Esophagus muscularis mucosa (tissue), 4 donors: ENCODE measurements around the gene NEDD9. TPM values are rescaled to one million over a fixed set of nuclear protein-coding genes. Genes with fewer than 3 reads are reported as not detected.
A peak's percentile ranks its signal among the peaks of the same experiment; 100 is the strongest.

Source experiments
- DNase-seq: peaks from one replicate; pipeline ENCODE4 v3.0.0-alpha.2; 2017; ENCODE audit errors: extremely low spot score
- H3K27ac ChIP-seq, 4 donors: fragments of 200-600 bp; sonication (generic); replicated peaks in 1 of 4; 1 replicate in 3 of 4; 2 replicates in 1 of 4; pipeline ENCODE4 v1.5.1; 2016 to 2019; ENCODE audit warnings: mild to moderate bottlenecking in 1 of 4
- H3K27me3 ChIP-seq, 4 donors: fragments of 200-600 bp; sonication (generic); one replicate each; pipeline versions ENCODE4 v1.5.1 to v1.6.0; 2016 to 2019
- H3K36me3 ChIP-seq, 4 donors: fragments of 200-600 bp; sonication (generic); one replicate each; pipeline ENCODE4 v1.5.1; 2016 to 2019
- H3K4me1 ChIP-seq, 4 donors: fragments of 200-600 bp; sonication (generic); one replicate each; pipeline ENCODE4 v1.5.1; 2016 to 2019
- H3K4me3 ChIP-seq, 4 donors: fragments of 200-600 bp; sonication (generic); 1 replicate in 2 of 4; 2 replicates in 2 of 4; pipeline ENCODE4 v1.5.1; 2016 to 2019; ENCODE audit warnings: mild to moderate bottlenecking in 4 of 4, moderate library complexity in 1 of 4
- H3K9me3 ChIP-seq, 4 donors: fragments of 200-600 bp; sonication (generic); 1 replicate in 3 of 4; 2 replicates in 1 of 4; pipeline ENCODE4 v1.5.1; 2016 to 2019
- EP300 ChIP-seq: sonication (generic); formaldehyde crosslinking; IDR thresholded peaks from one replicate; pipeline ENCODE4 v1.6.1; 2017; ENCODE audit warnings: antibody characterized with exemption
- POLR2A ChIP-seq: fragments of 450-650 bp; IDR thresholded peaks from one replicate; pipeline ENCODE4 v1.6.1; 2017; ENCODE audit warnings: antibody characterized with exemption, moderate library complexity, mild to moderate bottlenecking, low read depth
- POLR2AphosphoS5 ChIP-seq, 2 donors: sonication (generic); formaldehyde crosslinking; IDR thresholded peaks; one replicate each; pipeline ENCODE4 v1.6.1; 2017; ENCODE audit warnings: antibody characterized with exemption in 2 of 2
- WGBS: methylation state at CpG from one replicate; pipeline ENCODE4 v1.1.5; 2018; 5-methylcytosine and 5-hydroxymethylcytosine counted together
- intact Hi-C: fragments of 100-400 bp; cut with DNase I; formaldehyde crosslinking; loops from one replicate; pipeline ENCODE4 v1.15.1; 2023
- total RNA-seq, 4 donors: library from RNA; depleted of rRNA; stranded (reverse); fragments of >200 nt; gene quantifications; one replicate each; pipeline versions ENCODE4 v1.1.0 to v1.2.1, GENCODE V29; 2016
- TF ChIP-seq, protein P1 (sequence below), 3 experiments: fragments of 200-600 bp in 2 of 3; fragments of 450-650 bp in 1 of 3; sonication (generic) in 2 of 3; IDR thresholded peaks; one replicate each; pipeline ENCODE4 v1.5.1; 2017 to 2019; ENCODE audit warnings: antibody characterized with exemption in 3 of 3, mild to moderate bottlenecking in 2 of 3, moderate library complexity in 1 of 3

Gene NEDD9
- total RNA-seq, 4 donors from 2014 or later: 18.3 to 47.2 (median 32.9) TPM

DNA sequence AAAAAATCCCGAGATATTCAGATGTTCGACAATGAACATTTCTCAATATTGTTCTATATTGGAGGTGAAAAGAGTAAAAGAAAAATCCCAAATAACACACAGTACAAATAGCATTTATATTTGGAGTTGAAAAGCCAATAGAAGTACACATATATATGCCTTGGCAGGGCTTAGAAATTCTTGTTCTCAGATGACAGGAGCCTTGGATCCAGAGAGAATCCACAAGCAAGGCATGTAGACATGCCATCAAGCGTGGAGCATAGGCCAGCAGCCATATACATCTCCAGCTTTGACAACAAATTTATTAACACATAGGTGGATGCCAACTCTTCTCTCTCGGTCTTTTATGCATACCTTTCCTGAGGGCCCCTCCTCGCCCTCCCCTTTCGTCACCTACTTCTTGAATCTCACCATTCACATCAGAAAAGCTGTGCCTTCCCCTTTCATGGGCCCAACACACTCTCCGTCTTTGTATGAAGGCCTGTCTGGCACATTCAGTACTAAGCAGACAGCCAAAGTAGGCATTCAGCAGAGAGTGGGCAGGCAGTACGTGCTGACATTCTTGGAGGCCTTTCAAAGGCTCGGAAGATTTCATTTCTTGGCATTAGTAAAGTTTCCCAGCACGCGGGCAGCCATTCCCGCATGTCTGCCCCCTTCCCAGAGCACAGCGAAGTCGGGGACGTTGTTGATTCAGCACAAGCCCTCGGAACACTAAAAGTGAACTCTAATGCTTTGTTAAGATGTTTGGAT lies 18.2 kb downstream of the NEDD9 start:
- Histone ChIP-seq H3K27me3 (no peaks in the 10 kb centered on the region), H3K36me3 (peaks cover 0 to 27% (median 0%) of the 10 kb centered on the region in 4 donors), H3K4me1 (peaks cover 83 to 93% (median 91%) of the 10 kb centered on the region in 4 donors), H3K9me3 (no peaks in the 10 kb centered on the region), H3K27ac (peak overlapping the region; percentile 71 to 82 (median 76)), H3K4me3 (no peak overlapping the region)
- WGBS: 64% methylated on average over 16 of the region's 16 CpGs
- intact Hi-C loops: no loop called here
- DNase-seq: no peak
- TF ChIP-seq, protein P1, sequence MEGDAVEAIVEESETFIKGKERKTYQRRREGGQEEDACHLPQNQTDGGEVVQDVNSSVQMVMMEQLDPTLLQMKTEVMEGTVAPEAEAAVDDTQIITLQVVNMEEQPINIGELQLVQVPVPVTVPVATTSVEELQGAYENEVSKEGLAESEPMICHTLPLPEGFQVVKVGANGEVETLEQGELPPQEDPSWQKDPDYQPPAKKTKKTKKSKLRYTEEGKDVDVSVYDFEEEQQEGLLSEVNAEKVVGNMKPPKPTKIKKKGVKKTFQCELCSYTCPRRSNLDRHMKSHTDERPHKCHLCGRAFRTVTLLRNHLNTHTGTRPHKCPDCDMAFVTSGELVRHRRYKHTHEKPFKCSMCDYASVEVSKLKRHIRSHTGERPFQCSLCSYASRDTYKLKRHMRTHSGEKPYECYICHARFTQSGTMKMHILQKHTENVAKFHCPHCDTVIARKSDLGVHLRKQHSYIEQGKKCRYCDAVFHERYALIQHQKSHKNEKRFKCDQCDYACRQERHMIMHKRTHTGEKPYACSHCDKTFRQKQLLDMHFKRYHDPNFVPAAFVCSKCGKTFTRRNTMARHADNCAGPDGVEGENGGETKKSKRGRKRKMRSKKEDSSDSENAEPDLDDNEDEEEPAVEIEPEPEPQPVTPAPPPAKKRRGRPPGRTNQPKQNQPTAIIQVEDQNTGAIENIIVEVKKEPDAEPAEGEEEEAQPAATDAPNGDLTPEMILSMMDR (IDR thresholded peaks at IDR 0.05): no peak
- TF ChIP-seq POLR2A (no peak), POLR2AphosphoS5 (IDR thresholded peaks at IDR 0.05) (peak; percentile 71 to 76), EP300 (peak; percentile 78)

DNA sequence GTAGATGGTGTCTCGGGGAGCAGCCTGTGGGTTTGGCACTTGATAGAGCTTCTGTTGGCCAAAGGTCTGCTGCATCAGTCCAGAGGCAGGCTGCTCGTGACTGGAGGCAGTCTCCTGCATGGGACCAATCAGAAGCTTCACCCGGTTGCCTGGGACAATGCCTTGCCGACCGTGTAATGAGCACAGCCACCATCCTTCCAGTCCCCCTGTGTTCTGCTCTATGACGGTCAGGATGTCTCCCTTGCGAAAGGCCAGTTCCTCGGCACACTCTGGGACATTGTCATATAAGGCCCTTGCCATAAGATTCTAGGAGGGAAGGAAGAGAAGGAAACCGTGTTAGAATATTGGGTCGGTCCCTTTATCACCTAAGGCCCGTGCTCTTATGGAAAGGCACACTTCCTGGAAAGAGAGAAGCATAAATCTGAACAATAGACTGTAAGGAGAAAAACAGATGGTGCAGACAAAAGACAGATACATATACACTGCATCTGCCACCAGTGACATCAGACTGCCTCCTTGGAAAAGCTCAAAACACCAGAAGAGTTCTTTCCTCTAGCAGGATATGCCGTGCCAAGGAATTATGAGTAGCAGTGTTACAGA lies 18.9 kb downstream of the NEDD9 start:
- peaks cover 0 to 27% (median 0%) of the 10 kb centered on the region in 4 donors for H3K36me3 ChIP-seq
- no peaks in the 10 kb centered on the region for H3K9me3 ChIP-seq
- intact Hi-C loops: no loop called here
- peak overlapping the region; percentile 71 to 82 (median 76) for H3K27ac ChIP-seq
- no peak for DNase-seq
- peaks cover 83 to 90% (median 87%) of the 10 kb centered on the region in 4 donors for H3K4me1 ChIP-seq
- 72% methylated on average over 12 of the region's 12 CpGs for WGBS
- H3K4me3 ChIP-seq: no peak overlapping the region
- H3K27me3 ChIP-seq: no peaks in the 10 kb centered on the region
- TF ChIP-seq, protein P1 (IDR thresholded peaks at IDR 0.05): no peak
- no peak for TF ChIP-seq EP300
- TF ChIP-seq POLR2A: no peak
- no peak for TF ChIP-seq POLR2AphosphoS5 (IDR thresholded peaks at IDR 0.05)

GRCh38 chr6:11212664-11213063 lies 19.8 kb downstream of the NEDD9 start:
- H3K4me1 ChIP-seq: peaks cover 78 to 84% (median 80%) of the 10 kb centered on the region in 4 donors
- TF ChIP-seq, protein P1 (IDR thresholded peaks at IDR 0.05): no peak
- peak; percentile 56 to 63 for TF ChIP-seq POLR2AphosphoS5 (IDR thresholded peaks at IDR 0.05)
- DNase-seq: no peak
- intact Hi-C loops: no loop called here
- peak overlapping the region; percentile 71 to 82 (median 76) for H3K27ac ChIP-seq
- no peak overlapping the region for H3K4me3 ChIP-seq
- 49% methylated on average over 4 of the region's 4 CpGs for WGBS
- no peaks in the 10 kb centered on the region for H3K9me3 ChIP-seq
- peaks cover 0 to 35% (median 0%) of the 10 kb centered on the region in 4 donors for H3K36me3 ChIP-seq
- no peaks in the 10 kb centered on the region for H3K27me3 ChIP-seq

- intact Hi-C loops: no loop called here
- Histone ChIP-seq H3K4me1 (peaks cover 78 to 84% (median 79%) of the 10 kb centered on the region in 4 donors), H3K27ac (peak overlapping the region; percentile 40 to 82 (median 44)), H3K27me3 (no peaks in the 10 kb centered on the region), H3K9me3 (no peaks in the 10 kb centered on the region), H3K36me3 (peaks cover 0 to 31% (median 0%) of the 10 kb centered on the region in 4 donors), H3K4me3 (no peak overlapping the region)
- no peak for DNase-seq
- no peak for TF ChIP-seq EP300
- TF ChIP-seq POLR2A: no peak
- TF ChIP-seq POLR2AphosphoS5 (IDR thresholded peaks at IDR 0.05): no peak
- TF ChIP-seq, protein P1 (IDR thresholded peaks at IDR 0.05): no peak
- 95% methylated on average over 2 of the region's 2 CpGs for WGBS
These were observed 21.2 kb downstream of the NEDD9 start for GRCh38 chr6:11211254-11211653.
